Endothelial cell of coronary artery (primary cell): ENCODE results near the gene BEX5. TPM values are rescaled to one million over a fixed set of nuclear protein-coding genes. Genes with fewer than 3 reads are reported as not detected.

Experiments
- total RNA-seq: library from RNA; depleted of rRNA; stranded (reverse); fragments of >200 nt; gene quantifications from 2 replicates; pipeline ENCODE4 v1.2.3, GENCODE V29; 2014

The BEX5 gene
- total RNA-seq: 1.7 and 3.9 TPM in 2 replicates

GRCh38 chrX:102155806-102156179, at the start of gene BEX5:
Gene BEX5 (minus strand): TSS chrX:102155977. CDS start chrX:102154265, 1,712 bp downstream.

GRCh38 chrX:102142274-102142673, 13.5 kb downstream of the BEX5 start, which contains the start of gene TCEAL6:
Gene TCEAL6 (minus strand): TSS chrX:102142481.

GRCh38 chrX:102125436-102125835, 30.3 kb downstream of the BEX5 start, which contains the start of gene TCEAL2:
Gene TCEAL2 (plus strand): TSS chrX:102125679. CDS start chrX:102126831, 1,152 bp downstream.

Other genes with a start within 250 kb of the BEX5 start
- gene ZMAT1, start 223.9 kb downstream of the BEX5 start, total RNA-seq: 1.3 and 2.2 TPM in 2 replicates
- not detected in 2 replicates for gene TCEAL2, start 30.3 kb downstream of the BEX5 start, total RNA-seq
- not detected in 2 replicates for gene TCEAL6, start 13.5 kb downstream of the BEX5 start, total RNA-seq
- not detected in 2 replicates for gene TCP11X1, start 59.3 kb upstream of the BEX5 start, total RNA-seq
- not detected in 2 replicates for gene NXF2, start 91.2 kb upstream of the BEX5 start, total RNA-seq